HepG2 (cell line): ENCODE results near the gene CSNK1G3. TPM values are rescaled to one million over a fixed set of nuclear protein-coding genes. Genes with fewer than 3 reads are reported as not detected.

ENCODE experiments used
- ATAC-seq: fragments of 200-7000 bp; cut with Tn5 transposase; 3 replicates; pipeline ENCODE4 v1.9.1; 2020; ENCODE audit warnings: mild to moderate bottlenecking, moderate library complexity
- BruUV-seq: library from RNA; stranded (reverse); fragments of 400-500 nt; replicated peaks from 2 replicates; lab custom pipeline; 2021; lab: Mats Ljungman, UMichigan
- CTCF ChIA-PET: fragments of 300-600 bp; formaldehyde crosslinking; extraction: SDS; loops from one replicate; lab custom pipeline; 2021; ENCODE audit warnings: low total read pairs, inconsistent platforms, low intra/inter-chr PET ratio; lab: Yijun Ruan, JAX
- POLR2A ChIA-PET: fragments of 350-600 bp; sonication (Branson Sonifier 250); formaldehyde crosslinking; loops from one replicate; lab custom pipeline; 2020; ENCODE audit warnings: antibody characterized with exemption, inconsistent platforms; lab: Yijun Ruan, JAX
- DNase-seq: peaks from one replicate; pipeline ENCODE4 v3.0.0-alpha.2; 2015; ENCODE audit warnings: low spot score
- FAIRE-seq: peaks from 3 replicates; lab custom pipeline; 2011; peaks lifted over from hg19 to GRCh38; lab: Jason Lieb, UNC
- H2AFZ ChIP-seq: one replicate; pipeline ENCODE4 v1.6.1; 2011; ENCODE audit warnings: low read length, inconsistent platforms
- H3K27ac ChIP-seq: fragments of 300-600 bp; 3 replicates; pipeline ENCODE4 v1.8.0; 2011; ENCODE audit warnings: mixed run types, mild to moderate bottlenecking, mixed read lengths, low read length, inconsistent platforms; ENCODE audit not compliant: insufficient read depth; ENCODE audit errors: extremely low read length
- H3K27me3 ChIP-seq, 2 experiments: fragments of 200-600 bp in 1 of 2; 2 replicates in 1 of 2; 3 replicates in 1 of 2; pipeline versions ENCODE4 v1.6.0 to v1.8.0; 2011; ENCODE audit warnings: low read length in 2 of 2, mild to moderate bottlenecking in 2 of 2, moderate library complexity in 2 of 2, inconsistent platforms in 1 of 2; ENCODE audit not compliant: insufficient read depth in 2 of 2, control insufficient read depth in 1 of 2
- H3K36me3 ChIP-seq, 2 experiments: fragments of 200-600 bp in 1 of 2; replicated peaks in 1 of 2; 2 replicates in 1 of 2; 3 replicates in 1 of 2; pipeline versions ENCODE4 v1.5.1 to v1.8.0; 2011; ENCODE audit warnings: low read length in 2 of 2, inconsistent platforms in 1 of 2; ENCODE audit not compliant: insufficient read depth in 2 of 2, control insufficient read depth in 1 of 2
- H3K4me1 ChIP-seq: 2 replicates; pipeline ENCODE4 v1.5.1; 2012; ENCODE audit warnings: low read length, inconsistent platforms; ENCODE audit not compliant: insufficient read depth
- H3K4me2 ChIP-seq: 2 replicates; pipeline ENCODE4 v1.6.0; 2011; ENCODE audit warnings: low read depth, low read length, inconsistent platforms
- H3K4me3 ChIP-seq, 3 experiments: fragments of 200-600 bp in 1 of 3; sonication (generic), shearing (Covaris generic) in 1 of 3; replicated peaks in 1 of 3; 2 replicates each; pipeline ENCODE4 v1.5.1; 2011 to 2016; ENCODE audit warnings: low read length in 3 of 3, inconsistent platforms in 2 of 3, low read depth in 2 of 3, mild to moderate bottlenecking in 2 of 3, control low read depth in 1 of 3, mixed read lengths in 1 of 3; ENCODE audit not compliant: insufficient read depth in 1 of 3
- H3K79me2 ChIP-seq: one replicate; pipeline ENCODE4 v1.6.1; 2011; ENCODE audit warnings: low read length, inconsistent platforms; ENCODE audit not compliant: insufficient read depth
- H3K9ac ChIP-seq: 2 replicates; pipeline ENCODE4 v1.6.0; 2011; ENCODE audit warnings: mild to moderate bottlenecking, low read depth, low read length, inconsistent platforms; ENCODE audit not compliant: insufficient read depth
- H3K9me3 ChIP-seq: 2 replicates; pipeline ENCODE4 v1.5.1; 2012; ENCODE audit warnings: mild to moderate bottlenecking, low read length
- H4K20me1 ChIP-seq: 2 replicates; pipeline ENCODE4 v1.6.0; 2011; ENCODE audit warnings: inconsistent platforms, mild to moderate bottlenecking, low read length, moderate library complexity; ENCODE audit not compliant: insufficient read depth
- FOSL2 ChIP-seq: sonication (generic); formaldehyde crosslinking; IDR thresholded peaks from 2 replicates; pipeline ENCODE4 v1.4.0; 2020; ENCODE audit warnings: missing genetic modification reagents
- KMT2A ChIP-seq: sonication (generic); formaldehyde crosslinking; IDR thresholded peaks from 2 replicates; pipeline ENCODE4 v1.4.0; 2020; ENCODE audit warnings: missing genetic modification reagents
- MAFK ChIP-seq, 2 experiments: IDR thresholded peaks in 1 of 2; conservative IDR thresholded peaks in 1 of 2; 2 replicates each; pipeline ENCODE4 v1.6.1; 2011; ENCODE audit warnings: improper control_type of control experiment in 2 of 2, low read length in 2 of 2
- NBN ChIP-seq: fragments of 450-650 bp; conservative IDR thresholded peaks from 2 replicates; pipeline ENCODE4 v1.6.1; 2017
- SOX13 ChIP-seq, 3 experiments: fragments of 450-650 bp in 1 of 3; sonication (generic) in 1 of 3; formaldehyde crosslinking in 1 of 3; IDR thresholded peaks in 2 of 3; conservative IDR thresholded peaks in 1 of 3; 2 replicates each; pipeline versions ENCODE4 v1.5.0 to v1.6.1; 2016 to 2020; ENCODE audit warnings: antibody characterized with exemption in 1 of 3, mild to moderate bottlenecking in 1 of 3, missing compliant biosample characterization in 1 of 3, missing genetic modification reagents in 1 of 3, moderate library complexity in 1 of 3
- ZFP36L2 ChIP-seq: sonication (generic); formaldehyde crosslinking; IDR thresholded peaks from 2 replicates; pipeline ENCODE4 v1.4.0; 2020; ENCODE audit warnings: missing genetic modification reagents
- ZNF562 ChIP-seq: sonication (generic); formaldehyde crosslinking; IDR thresholded peaks from 2 replicates; pipeline ENCODE4 v1.8.0; 2022; ENCODE audit warnings: missing genetic modification reagents, borderline replicate concordance
- ZNF709 ChIP-seq: sonication (generic); formaldehyde crosslinking; IDR thresholded peaks from 2 replicates; pipeline ENCODE4 v1.5.0; 2020; ENCODE audit warnings: mild to moderate bottlenecking, missing genetic modification reagents
- WGBS: methylation state at CpG from one replicate; pipeline ENCODE4 v1.1.6; 2017; ENCODE audit warnings: low lambda C conversion rate; 5-methylcytosine and 5-hydroxymethylcytosine counted together
- in situ Hi-C: cut with HindIII; loops from 2 replicates; pipeline ENCODE4 v1.10.0; 2017; ENCODE audit warnings: low pct_unique_long_range_greater_than_20kb; ENCODE audit not compliant: extremely low pct_ligation_motif_present
- intact Hi-C: fragments of 100-400 bp; cut with micrococcal nuclease; formaldehyde crosslinking; loops from one replicate; pipeline ENCODE4 v1.10.0; 2022; ENCODE audit not compliant: unreplicated experiment
- polyA plus RNA-seq, 8 experiments: library from polyadenylated mRNA; depleted of rRNA in 3 of 8; stranded (reverse) in 7 of 8; unstranded in 1 of 8; fragments of >200 nt; fragmentation: Illumina TruSeq in 4 of 8; extraction: Trizol in 4 of 8; gene quantifications; 2 replicates each; pipeline versions ENCODE4 v1.2.1 to v1.2.3, GENCODE V29; 2011 to 2016; ENCODE audit warnings: low read depth in 4 of 8, missing spikeins in 1 of 8, mixed read lengths in 1 of 8; ENCODE audit not compliant: insufficient read depth in 1 of 8
- total RNA-seq, 5 experiments: library from RNA; depleted of rRNA; stranded (reverse); fragments of >200 nt; fragmentation: Illumina TruSeq; extraction: Trizol; gene quantifications; 2 replicates each; pipeline ENCODE4 v1.2.3, GENCODE V29; 2016; ENCODE audit warnings: low read depth in 1 of 5
- TF ChIP-seq, protein P1 (sequence below): sonication (generic); formaldehyde crosslinking; conservative IDR thresholded peaks from 2 replicates; pipeline ENCODE4 v1.8.0; 2022; ENCODE audit warnings: mild to moderate bottlenecking, moderate library complexity, missing genetic modification reagents

CSNK1G3 gene
- total and polyA plus RNA-seq, 2 of the 13 experiments (the other 11 are each of a cell fraction or from before 2014, with no cell fraction given): 11.3 to 31.5 TPM

DNA sequence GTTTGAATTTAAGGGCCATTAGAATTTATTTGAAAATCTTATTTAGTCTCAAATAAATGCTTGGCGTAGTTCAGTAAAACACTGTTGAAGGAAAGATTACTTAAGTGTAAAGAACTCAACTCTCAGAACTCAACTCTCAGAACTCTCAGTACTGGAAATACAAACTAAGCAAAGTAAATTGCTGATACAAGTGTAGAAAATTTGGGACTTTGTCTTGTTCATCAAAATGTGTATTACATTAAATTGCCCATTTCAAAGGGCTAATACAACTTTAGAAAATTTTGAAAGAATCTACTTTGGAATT, 99.4 kb downstream of the CSNK1G3 start:
- Histone ChIP-seq H3K4me2 (no peak overlapping the region), H3K36me3 (peaks cover 1 to 14% of the 10 kb centered on the region in 2 experiments; a peak in 3 of 5 replicates), H3K9ac (no peak overlapping the region), H2AFZ (no peak overlapping the region), H3K4me3 (no peak overlapping the region), H3K27me3 (no peaks in the 10 kb centered on the region), H4K20me1 (no peaks in the 10 kb centered on the region), H3K27ac (no peak overlapping the region), H3K4me1 (no peaks in the 10 kb centered on the region), H3K79me2 (no peaks in the 10 kb centered on the region), H3K9me3 (no peaks in the 10 kb centered on the region)
- DNase-seq: no peak
- POLR2A ChIA-PET: no interaction called here
- in situ Hi-C loops: loop anchor here (5.0 to 25.0 kb wide), 2 partner anchors 189 to 1099 kb away; partner anchors contain the start of gene CEP120
- BruUV-seq: no TSS peak
- WGBS: 88% methylated on average over 1 of the region's 1 CpG
- intact Hi-C loops: loop anchor here (1.0 to 5.0 kb wide), 4 partner anchors 99 to 1095 kb away; partner anchors contain the start of genes CEP120 and CSNK1G3
- CTCF ChIA-PET: interaction anchor here (1.2 to 2.2 kb wide), 3 partner anchors 188 to 1110 kb away, joined by 3 to 7 read pairs (median 3); partner anchors contain the start of gene CEP120
- no peak for ATAC-seq
- FAIRE-seq: no peak
- TF ChIP-seq MAFK (conservative IDR thresholded peaks at IDR 0.05 in 1 of 2, IDR thresholded peaks at IDR 0.05 in 1 of 2; ENCODE audit: low read length in 2 of 2) (0 out of 4 replicates have a peak, but pooled peaks of 1 of the 2 experiments have one; percentile 1), NBN (no peak), ZFP36L2 (no peak), ZNF562 (no peak)
- TF ChIP-seq, protein P1, sequence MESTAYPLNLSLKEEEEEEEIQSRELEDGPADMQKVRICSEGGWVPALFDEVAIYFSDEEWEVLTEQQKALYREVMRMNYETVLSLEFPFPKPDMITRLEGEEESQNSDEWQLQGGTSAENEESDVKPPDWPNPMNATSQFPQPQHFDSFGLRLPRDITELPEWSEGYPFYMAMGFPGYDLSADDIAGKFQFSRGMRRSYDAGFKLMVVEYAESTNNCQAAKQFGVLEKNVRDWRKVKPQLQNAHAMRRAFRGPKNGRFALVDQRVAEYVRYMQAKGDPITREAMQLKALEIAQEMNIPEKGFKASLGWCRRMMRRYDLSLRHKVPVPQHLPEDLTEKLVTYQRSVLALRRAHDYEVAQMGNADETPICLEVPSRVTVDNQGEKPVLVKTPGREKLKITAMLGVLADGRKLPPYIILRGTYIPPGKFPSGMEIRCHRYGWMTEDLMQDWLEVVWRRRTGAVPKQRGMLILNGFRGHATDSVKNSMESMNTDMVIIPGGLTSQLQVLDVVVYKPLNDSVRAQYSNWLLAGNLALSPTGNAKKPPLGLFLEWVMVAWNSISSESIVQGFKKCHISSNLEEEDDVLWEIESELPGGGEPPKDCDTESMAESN: no peak

DNA sequence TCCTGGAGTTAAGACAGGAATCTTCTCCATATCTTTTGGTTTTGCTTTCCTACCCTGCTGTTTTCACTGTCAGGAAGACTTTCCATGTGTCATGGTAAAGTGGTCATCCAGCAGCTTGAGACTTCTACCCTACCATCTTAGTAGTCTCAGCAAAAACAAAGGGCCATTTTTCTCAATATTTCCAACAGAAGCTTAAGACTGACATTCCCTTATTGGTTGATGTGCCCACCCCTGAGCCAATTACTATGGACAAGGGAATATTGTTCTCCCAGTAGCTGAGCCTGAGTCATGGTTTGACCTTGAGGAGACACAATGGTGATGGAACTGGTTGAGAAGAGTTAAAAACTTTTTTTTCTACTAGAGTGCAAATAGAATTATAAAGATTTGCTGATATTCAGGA, 105.6 kb downstream of the CSNK1G3 start:
- no peaks in the 10 kb centered on the region for H3K9me3 ChIP-seq
- no peak overlapping the region for H3K4me2 ChIP-seq
- no peak for FAIRE-seq
- H3K4me3 ChIP-seq: no peak overlapping the region
- intact Hi-C loops: no loop called here
- BruUV-seq: no TSS peak
- ChIA-PET CTCF (no interaction called here), POLR2A (interaction anchor here (1.0 kb wide), 1 partner anchor 194 kb away, joined by 3 read pairs; the partner anchor contains the start of gene CEP120)
- H4K20me1 ChIP-seq: no peaks in the 10 kb centered on the region
- no peak overlapping the region for H2AFZ ChIP-seq
- no peak overlapping the region for H3K27ac ChIP-seq
- H3K36me3 ChIP-seq: peaks cover 1 to 14% of the 10 kb centered on the region in 2 experiments; a peak in 3 of 5 replicates
- peak; percentile 38; the same call in 1 of the 3 replicates for ATAC-seq
- no peak for TF ChIP-seq KMT2A (CRISPR knock-in tag)
- TF ChIP-seq SOX13 (IDR thresholded peaks at IDR 0.05): no peak
- TF ChIP-seq SOX13 (CRISPR knock-in tag; conservative IDR thresholded peaks at IDR 0.05 in 1 of 2, IDR thresholded peaks at IDR 0.05 in 1 of 2): peak in 1 of 2 experiments; percentile 27; a peak in 1 of 4 replicates
- 0 out of 2 replicates have a peak, but pooled peaks have one; percentile 8 for TF ChIP-seq FOSL2
- TF ChIP-seq ZNF709 (CRISPR knock-in tag): no peak
- H3K79me2 ChIP-seq: no peaks in the 10 kb centered on the region
- in situ Hi-C loops: loop anchor here (25.0 kb wide), 1 partner anchor 1105 kb away; no protein-coding TSS in a partner anchor
- peak; percentile 47 for DNase-seq
- no peak overlapping the region for H3K9ac ChIP-seq
- H3K4me1 ChIP-seq: no peaks in the 10 kb centered on the region
- no peaks in the 10 kb centered on the region for H3K27me3 ChIP-seq
